SK-MEL-5 (cell line): ENCODE measurements around the gene LGR6. TPM values are rescaled to one million over a fixed set of nuclear protein-coding genes. Genes with fewer than 3 reads are reported as not detected.
"Not testable (repeated sequence)": the region's sequence is repeated elsewhere in the genome, so short reads cannot be mapped to it uniquely, and the experiment has no call there.

Experiments
- DNase-seq: peaks from one replicate; pipeline ENCODE4 v3.0.0-alpha.2; 2016; ENCODE audit warnings: low read depth, low spot score
- in situ Hi-C: cut with HindIII; loops from 2 replicates; pipeline ENCODE4 v1.10.0; 2016; ENCODE audit warnings: low sequenced_read_pairs, high pct_unique_total_duplicates, low pct_unique_long_range_greater_than_20kb
- total RNA-seq: library from RNA; depleted of rRNA; stranded (reverse); fragments of >200 nt; shearing (Covaris generic); gene quantifications from 2 replicates; pipeline ENCODE4 v1.2.3, GENCODE V29; 2014

Gene LGR6
- total RNA-seq, 1 experiment from 2014 or later = not detected

DNA sequence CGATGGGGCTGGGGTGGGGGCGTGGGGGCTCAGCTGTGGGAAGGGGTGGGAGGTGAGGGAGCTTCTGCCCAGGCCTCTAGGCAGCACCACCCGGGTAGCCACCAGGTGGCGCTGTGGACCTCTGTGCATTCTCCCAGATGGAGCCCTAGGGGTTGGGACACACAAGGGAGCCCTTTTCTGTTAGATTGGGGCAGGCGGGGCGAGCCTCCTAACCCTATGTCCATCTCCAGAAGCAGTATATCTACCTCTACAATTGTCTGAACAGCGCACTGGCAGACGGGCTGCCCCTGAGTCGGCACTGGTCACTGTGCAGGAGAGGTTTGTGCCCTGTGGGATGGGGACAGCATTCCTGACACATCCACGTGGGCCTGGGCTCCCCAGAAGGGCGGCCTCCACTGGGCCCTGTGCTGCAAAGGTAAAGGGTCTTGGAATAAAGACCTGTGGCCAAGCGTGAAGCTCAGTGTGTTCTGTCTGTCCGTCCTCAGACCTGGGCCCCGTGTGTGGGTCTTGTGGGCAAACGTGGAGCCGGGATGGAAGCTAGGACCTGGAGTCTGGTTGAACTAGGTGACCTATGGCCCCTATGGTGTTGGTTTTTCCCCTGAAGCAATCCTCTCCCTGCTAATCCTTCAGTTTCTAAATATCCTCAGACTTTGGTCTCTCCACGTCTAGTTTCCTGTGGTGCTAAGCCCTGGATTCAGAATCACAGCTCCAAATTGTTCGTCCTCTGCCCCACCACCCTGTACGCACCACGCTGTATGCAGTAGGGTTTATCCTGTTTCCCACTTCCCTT lies 4.4 kb upstream of the LGR6 start:
- peak; percentile 74 for DNase-seq
- in situ Hi-C loops = no loop called here

- peak; percentile 33 for DNase-seq
- in situ Hi-C loops = no loop called here
These were observed 3.5 kb upstream of the LGR6 start for GRCh38 chr1:202189918-202190715.

DNA sequence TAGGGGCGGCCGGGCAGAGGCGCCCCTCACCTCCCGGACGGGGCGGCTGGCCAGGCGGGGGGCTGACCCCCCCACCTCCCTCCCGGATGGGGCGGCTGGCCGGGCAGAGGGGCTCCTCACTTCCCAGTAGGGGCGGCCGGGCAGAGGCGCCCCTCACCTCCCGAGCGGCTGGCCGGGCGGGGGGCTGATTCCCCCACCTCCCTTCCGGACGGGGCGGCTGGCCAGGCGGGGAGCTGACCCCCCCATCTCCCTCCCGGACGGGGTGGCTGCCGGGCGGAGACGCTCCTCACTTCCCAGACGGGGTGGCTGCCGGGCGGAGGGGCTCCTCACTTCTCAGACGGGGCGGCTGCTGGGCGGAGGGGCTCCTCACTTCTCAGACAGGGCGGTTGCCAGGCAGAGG lies 2.2 kb upstream of the LGR6 start:
- DNase-seq, in situ Hi-C loops: not testable (repeated sequence)

DNA sequence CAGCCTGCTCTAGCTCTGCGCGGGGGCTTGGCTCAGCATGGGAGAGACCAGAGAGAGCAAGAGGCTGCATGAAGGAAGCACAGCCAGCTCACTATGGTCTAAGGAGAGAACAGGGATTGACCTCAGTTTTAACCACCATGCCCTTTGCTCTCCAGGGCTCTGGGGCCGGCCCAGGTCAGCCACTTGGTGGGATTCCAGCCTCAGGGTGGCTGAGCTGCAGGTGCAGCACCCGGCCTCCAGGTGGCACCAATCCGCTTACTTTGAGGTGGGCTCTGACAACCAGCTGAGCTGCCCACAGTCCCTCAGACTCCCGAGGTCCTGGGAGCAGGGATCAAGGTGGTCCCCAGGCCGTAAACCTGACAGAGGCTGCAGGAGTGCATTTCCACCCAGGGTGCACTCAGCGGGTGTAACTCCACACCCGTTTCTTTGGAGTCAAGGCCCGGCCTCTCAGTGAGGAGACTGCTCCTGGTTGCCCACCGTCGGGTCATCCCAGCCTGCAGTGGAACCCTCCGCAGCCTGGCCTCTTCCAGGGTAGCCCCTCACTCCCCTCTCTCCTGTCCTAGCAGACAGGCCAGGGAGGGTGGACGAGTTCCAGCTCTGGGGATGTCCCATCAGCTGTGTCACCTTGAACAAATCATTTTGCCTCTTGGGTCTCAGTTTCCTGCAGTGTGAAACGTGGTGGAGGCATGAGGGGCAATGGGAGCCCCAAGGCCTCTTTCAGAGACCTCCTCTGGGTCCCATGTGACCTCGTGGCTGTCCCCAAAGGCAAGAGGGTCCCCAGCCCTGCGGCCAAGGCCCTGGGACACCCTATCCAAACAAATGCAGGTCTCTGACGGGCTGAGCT lies 607 bp upstream of the LGR6 start:
- DNase-seq = peak; percentile 58
- in situ Hi-C loops = no loop called here

- DNase-seq = no peak
- in situ Hi-C loops = no loop called here
These were observed 689 bp downstream of the LGR6 start for GRCh38 chr1:202194328-202194648.

- in situ Hi-C loops = no loop called here
- DNase-seq = no peak
These were observed 4.2 kb downstream of the LGR6 start for GRCh38 chr1:202197653-202198365.

GRCh38 chr1:202198366-202198724 lies 4.7 kb downstream of the LGR6 start:
- in situ Hi-C loops = no loop called here
- no peak for DNase-seq

- in situ Hi-C loops = no loop called here
- DNase-seq = no peak
These were observed 5.7 kb downstream of the LGR6 start for GRCh38 chr1:202199040-202199889.

GRCh38 chr1:202200112-202200548 lies 6.5 kb downstream of the LGR6 start:
- in situ Hi-C loops = loop anchor here (25.0 kb wide), 1 partner anchor 112 kb away; no protein-coding TSS in a partner anchor
- DNase-seq = peak; percentile 36

GRCh38 chr1:202200669-202201068 lies 7.1 kb downstream of the LGR6 start:
- DNase-seq = no peak
- in situ Hi-C loops = loop anchor here (25.0 kb wide), 1 partner anchor 112 kb away; no protein-coding TSS in a partner anchor

DNA sequence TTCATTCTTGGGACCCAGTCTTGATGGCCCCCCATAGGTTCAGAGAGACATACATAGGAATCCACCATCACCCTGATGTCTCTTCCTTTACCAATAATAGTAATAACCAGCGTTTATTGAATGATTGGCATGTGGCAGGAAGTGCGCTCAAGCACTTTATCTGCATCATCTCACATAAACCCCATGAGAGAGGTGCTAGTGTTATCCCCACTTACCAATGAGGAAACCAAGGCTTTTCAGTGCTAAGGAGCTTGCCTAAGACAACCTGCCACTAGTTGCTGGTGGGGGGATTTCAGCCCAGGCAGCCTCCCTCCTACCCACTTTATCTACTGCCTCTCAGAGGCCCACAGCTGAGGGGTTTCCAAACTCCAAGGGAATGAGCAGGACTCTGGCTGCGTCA lies 7.7 kb downstream of the LGR6 start:
- in situ Hi-C loops = loop anchor here (25.0 kb wide), 1 partner anchor 111 kb away; no protein-coding TSS in a partner anchor
- no peak for DNase-seq

DNA sequence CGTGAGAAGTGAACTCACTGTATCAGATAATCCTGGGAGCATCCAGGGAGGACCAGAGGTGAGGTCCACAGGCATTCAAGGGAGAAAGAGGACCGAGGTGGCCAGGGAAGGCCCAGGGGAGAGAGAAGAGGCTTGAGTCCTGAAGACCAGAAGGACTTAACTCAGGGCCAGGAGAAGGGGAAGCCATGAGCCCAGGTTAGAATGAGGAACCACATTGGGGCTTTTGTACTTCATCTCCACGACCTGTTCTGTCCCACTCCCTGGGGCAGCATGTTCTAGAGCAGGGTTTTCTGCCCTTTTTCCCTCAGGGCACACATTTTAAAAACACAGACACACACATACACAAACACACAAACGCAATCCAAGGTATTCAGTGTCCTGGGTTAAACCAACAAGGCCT lies 8.4 kb downstream of the LGR6 start:
- DNase-seq = no peak
- in situ Hi-C loops = loop anchor here (25.0 kb wide), 1 partner anchor 110 kb away; no protein-coding TSS in a partner anchor

- DNase-seq = no peak
- in situ Hi-C loops = loop anchor here (25.0 kb wide), 1 partner anchor 110 kb away; no protein-coding TSS in a partner anchor
These were observed 9.0 kb downstream of the LGR6 start for GRCh38 chr1:202202500-202203168.

GRCh38 chr1:202203238-202204039 lies 9.8 kb downstream of the LGR6 start:
- in situ Hi-C loops = loop anchor here (25.0 kb wide), 1 partner anchor 109 kb away; no protein-coding TSS in a partner anchor

GRCh38 chr1:202204065-202204464 lies 10.5 kb downstream of the LGR6 start:
- DNase-seq = no peak
- in situ Hi-C loops = loop anchor here (25.0 kb wide), 1 partner anchor 108 kb away; no protein-coding TSS in a partner anchor

More at GRCh38 chr1:202203238-202204039, 9.8 kb downstream of the LGR6 start:
- no peak for DNase-seq
